Pancreas (tissue), 10 donors: ENCODE data around the gene GRAMD2B. TPM values are rescaled to one million over a fixed set of nuclear protein-coding genes. Genes with fewer than 3 reads are reported as not detected.
"Not testable (repeated sequence)": the region's sequence is repeated elsewhere in the genome, so short reads cannot be mapped to it uniquely, and the experiment has no call there.

Source experiments
- ATAC-seq, 4 donors: fragments of 200-7000 bp; cut with Tn5 transposase; one replicate each; pipeline versions ENCODE4 v1.8.0 to v1.9.1; 2020; ENCODE audit warnings: mild to moderate bottlenecking in 4 of 4, moderate library complexity in 4 of 4
- DNase-seq, 6 donors: peaks; one replicate each; pipeline ENCODE4 v3.0.0-alpha.2; 2020
- FAIRE-seq: peaks from 2 replicates; lab custom pipeline; 2012; peaks lifted over from hg19 to GRCh38; lab: Jason Lieb, UNC
- H3K27ac ChIP-seq, 4 donors: fragments of 200-600 bp; sonication (generic); 1 replicate in 3 of 4; 2 replicates in 1 of 4; pipeline versions ENCODE4 v1.5.0 to v1.8.0; 2020
- H3K27me3 ChIP-seq, 4 donors: fragments of 200-600 bp; one replicate each; pipeline ENCODE4 v1.8.0; 2021
- H3K36me3 ChIP-seq, 3 donors: fragments of 200-600 bp; sonication (generic) in 1 of 3; one replicate each; pipeline versions ENCODE4 v1.5.0 to v1.8.0; 2020 to 2021
- H3K4me1 ChIP-seq, 3 donors: fragments of 200-600 bp; one replicate each; pipeline ENCODE4 v1.8.0; 2021
- H3K4me3 ChIP-seq, 4 donors: fragments of 200-600 bp; sonication (generic) in 2 of 4; one replicate each; pipeline versions ENCODE4 v1.5.0 to v1.8.0; 2020 to 2021
- H3K9me3 ChIP-seq, 4 donors: fragments of 200-600 bp; one replicate each; pipeline ENCODE4 v1.8.0; 2021
- WGBS, 2 donors: extraction: QIAGEN DNeasy Blood & Tissue Kit; methylation state at CpG; one replicate each; pipeline ENCODE4 v1.1.7; 2013; 5-methylcytosine and 5-hydroxymethylcytosine counted together
- intact Hi-C, 3 donors: fragments of 100-400 bp; cut with DNase I; formaldehyde crosslinking; loops; one replicate each; pipeline versions ENCODE4 v1.11.1 to v1.14.2; 2022
- polyA plus RNA-seq, 2 donors: library from polyadenylated mRNA; stranded (reverse); fragments of 200-250 nt; gene quantifications; one replicate each; pipeline ENCODE4 v1.2.3, GENCODE V29; 2013
- total RNA-seq, 6 donors: library from RNA; stranded (reverse); fragmentation: NEBNext Ultra II Directional in 4 of 6; extraction: Animal tissue kit (Norgen Biotek cat#: 25700) in 4 of 6; gene quantifications; one replicate each; pipeline versions ENCODE4 v1.2.1 to v1.2.4, GENCODE V29; 2021 to 2023
- TF ChIP-seq, protein P1 (sequence below), 4 donors: fragments of 200-600 bp; sonication (generic) in 3 of 4; IDR thresholded peaks; one replicate each; pipeline versions ENCODE4 v1.5.0 to v1.8.0; 2021; ENCODE audit warnings: antibody characterized with exemption in 4 of 4
- donor health status: healthy with polysubstance abuse.
- donor health status: DM: no; HTN: no; CAD: no; lungs with moderate emphysema.
- donor health status: DM: no; HTN: no; CAD: no.
- donor health status: control.
- donor health status: control.
- donor health status: Bipolar disorder and iron deficiency.
- donor health status: DM: yes; HTN: yes; CAD: no.
- donor health status: DM: no; HTN: no; CAD: no.
- donor health status: DM: no; HTN: no; CAD: no.
- donor health status: DM: yes; HTN: yes; CAD: no.

GRAMD2B gene
- total and polyA plus RNA-seq, 8 donors: 4.4 to 11.8 (median 6.5) TPM

DNA sequence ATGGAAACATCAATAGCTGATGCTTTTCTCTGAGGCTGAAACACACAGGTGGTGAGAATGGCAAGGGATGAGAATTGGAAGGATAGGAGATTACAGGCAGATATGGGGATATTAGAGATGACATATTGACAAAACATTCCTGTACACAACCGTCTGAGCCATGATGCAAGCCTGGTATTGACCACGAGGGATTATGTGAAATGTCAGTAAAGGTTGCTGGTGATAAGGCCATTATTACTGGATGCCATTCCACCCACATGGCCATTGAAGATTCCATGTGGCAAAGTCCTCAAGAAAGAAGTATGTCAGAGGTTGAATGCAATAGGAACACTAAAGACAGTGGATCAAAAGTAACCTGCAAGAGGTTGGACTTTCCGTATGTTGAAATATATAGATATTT lies 15.7 kb downstream of the GRAMD2B start:
- DNase-seq (no peak), ATAC-seq (no peak), FAIRE-seq (no peak)
- Histone ChIP-seq H3K4me3 (no peak overlapping the region), H3K27me3 (no peaks in the 10 kb centered on the region), H3K27ac (no peak overlapping the region), H3K36me3 (no peaks in the 10 kb centered on the region), H3K4me1 (no peaks in the 10 kb centered on the region), H3K9me3 (no peaks in the 10 kb centered on the region)
- WGBS, 2 donors: 77 to 79% methylated on average over 3 of the region's 3 CpGs
- intact Hi-C loops: no loop called here
- TF ChIP-seq, protein P1, sequence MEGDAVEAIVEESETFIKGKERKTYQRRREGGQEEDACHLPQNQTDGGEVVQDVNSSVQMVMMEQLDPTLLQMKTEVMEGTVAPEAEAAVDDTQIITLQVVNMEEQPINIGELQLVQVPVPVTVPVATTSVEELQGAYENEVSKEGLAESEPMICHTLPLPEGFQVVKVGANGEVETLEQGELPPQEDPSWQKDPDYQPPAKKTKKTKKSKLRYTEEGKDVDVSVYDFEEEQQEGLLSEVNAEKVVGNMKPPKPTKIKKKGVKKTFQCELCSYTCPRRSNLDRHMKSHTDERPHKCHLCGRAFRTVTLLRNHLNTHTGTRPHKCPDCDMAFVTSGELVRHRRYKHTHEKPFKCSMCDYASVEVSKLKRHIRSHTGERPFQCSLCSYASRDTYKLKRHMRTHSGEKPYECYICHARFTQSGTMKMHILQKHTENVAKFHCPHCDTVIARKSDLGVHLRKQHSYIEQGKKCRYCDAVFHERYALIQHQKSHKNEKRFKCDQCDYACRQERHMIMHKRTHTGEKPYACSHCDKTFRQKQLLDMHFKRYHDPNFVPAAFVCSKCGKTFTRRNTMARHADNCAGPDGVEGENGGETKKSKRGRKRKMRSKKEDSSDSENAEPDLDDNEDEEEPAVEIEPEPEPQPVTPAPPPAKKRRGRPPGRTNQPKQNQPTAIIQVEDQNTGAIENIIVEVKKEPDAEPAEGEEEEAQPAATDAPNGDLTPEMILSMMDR (IDR thresholded peaks at IDR 0.05): no peak

DNA sequence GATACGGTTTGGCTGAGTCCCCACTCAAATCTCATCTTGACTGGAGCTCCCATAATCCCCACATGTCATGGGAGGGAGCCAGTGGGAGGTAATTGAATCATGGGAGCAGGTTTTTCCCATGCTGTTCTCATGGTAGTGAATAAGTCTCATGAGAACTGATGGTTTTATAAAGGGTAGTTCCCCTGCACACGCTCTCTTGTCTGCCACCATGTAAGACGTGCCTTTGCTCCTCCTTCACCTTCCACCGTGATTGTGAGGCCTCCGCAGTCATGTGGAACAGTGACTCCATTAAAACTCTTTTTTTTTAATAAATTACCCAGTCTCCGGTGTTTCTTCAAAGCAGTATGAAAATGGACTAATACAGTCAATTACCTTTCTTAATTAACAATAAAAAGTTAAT lies 16.5 kb downstream of the GRAMD2B start:
- H3K27ac ChIP-seq, H3K27me3 ChIP-seq, FAIRE-seq, H3K9me3 ChIP-seq, H3K4me1 ChIP-seq, intact Hi-C loops, H3K36me3 ChIP-seq, ATAC-seq, H3K4me3 ChIP-seq, DNase-seq: not testable (repeated sequence)
- WGBS, 2 donors: 98% methylated on average over 6 of the region's 6 CpGs

DNA sequence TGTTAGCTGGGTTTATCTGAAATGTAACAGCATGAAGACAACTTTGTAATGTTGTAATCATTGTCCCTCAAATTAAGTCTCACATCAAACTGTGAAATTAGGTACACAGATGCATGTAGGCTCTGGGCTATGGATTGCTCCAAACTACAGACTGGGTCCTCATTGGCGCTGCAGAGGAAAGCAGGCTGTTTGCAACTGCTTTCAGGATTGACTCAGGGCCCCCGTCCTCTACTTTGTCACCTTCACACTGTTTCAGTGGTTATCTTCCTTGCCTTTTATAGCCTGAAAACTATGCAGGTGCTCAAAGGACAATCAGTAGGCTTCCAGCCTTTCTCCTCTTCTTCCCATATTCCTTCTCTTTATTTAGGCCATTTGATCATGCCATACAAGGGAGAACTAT lies 18.0 kb downstream of the GRAMD2B start:
- WGBS, 2 donors: 95 to 100% methylated on average over 2 of the region's 2 CpGs
- TF ChIP-seq, protein P1 (IDR thresholded peaks at IDR 0.05): no peak
- intact Hi-C loops: no loop called here
- H3K27ac ChIP-seq: no peak overlapping the region
- no peak for ATAC-seq
- H3K27me3 ChIP-seq: no peaks in the 10 kb centered on the region
- H3K4me3 ChIP-seq: no peak overlapping the region
- FAIRE-seq: no peak
- H3K4me1 ChIP-seq: no peaks in the 10 kb centered on the region
- DNase-seq: no peak
- no peaks in the 10 kb centered on the region for H3K9me3 ChIP-seq
- no peaks in the 10 kb centered on the region for H3K36me3 ChIP-seq

DNA sequence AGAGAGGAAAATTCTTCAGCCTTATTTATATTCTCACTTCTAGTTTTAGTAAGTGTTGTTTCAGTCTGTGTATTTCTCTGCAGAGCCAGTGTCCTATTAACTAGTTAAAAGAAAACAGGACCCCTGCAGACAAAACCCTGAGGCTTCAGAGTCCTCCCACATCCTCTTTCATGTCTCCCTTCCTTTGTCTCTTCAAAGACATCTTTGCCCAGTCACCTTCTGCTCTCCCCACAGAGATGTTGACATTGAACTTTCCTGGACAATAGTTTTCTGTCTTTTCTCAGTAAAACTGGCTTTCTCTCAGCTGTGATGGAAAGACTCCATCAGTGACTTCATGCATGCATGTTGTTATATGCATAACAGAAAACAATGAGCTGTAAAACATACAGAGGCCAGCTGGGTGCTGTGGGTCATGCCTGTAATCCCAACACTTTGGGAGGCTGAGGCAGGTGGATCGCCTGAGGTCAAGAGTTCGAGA lies 20.2 kb downstream of the GRAMD2B start:
- no peak for FAIRE-seq
- H3K27ac ChIP-seq: no peak overlapping the region
- ATAC-seq: no peak
- H3K36me3 ChIP-seq: no peaks in the 10 kb centered on the region
- WGBS, 2 donors: 95 to 99% methylated on average over 2 of the region's 2 CpGs
- H3K4me1 ChIP-seq: no peaks in the 10 kb centered on the region
- H3K9me3 ChIP-seq: no peaks in the 10 kb centered on the region
- no peaks in the 10 kb centered on the region for H3K27me3 ChIP-seq
- no peak overlapping the region for H3K4me3 ChIP-seq
- TF ChIP-seq, protein P1 (IDR thresholded peaks at IDR 0.05): no peak
- no peak for DNase-seq
- intact Hi-C loops: no loop called here

DNA sequence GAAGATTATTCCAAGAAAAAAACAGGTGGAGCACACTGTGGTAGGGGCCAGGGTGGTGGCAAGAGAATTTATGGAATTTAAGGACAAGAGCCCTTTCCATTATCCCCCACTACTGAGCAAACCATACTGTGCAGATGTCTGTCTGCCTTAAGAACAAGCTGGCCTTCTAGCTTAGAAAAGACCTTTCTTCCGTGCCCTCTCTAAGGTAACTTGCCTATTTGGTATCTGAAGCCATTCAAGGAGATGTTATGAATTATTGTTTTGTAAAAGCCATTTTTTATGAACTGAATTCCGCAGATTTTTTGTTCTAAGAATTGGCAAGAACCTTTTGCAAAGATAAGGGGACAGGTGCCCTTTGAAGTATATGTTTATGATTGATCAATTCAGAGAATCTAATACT lies 20.9 kb downstream of the GRAMD2B start:
- Histone ChIP-seq H3K4me3 (no peak overlapping the region), H3K36me3 (no peaks in the 10 kb centered on the region), H3K27me3 (no peaks in the 10 kb centered on the region), H3K4me1 (no peaks in the 10 kb centered on the region), H3K9me3 (no peaks in the 10 kb centered on the region), H3K27ac (no peak overlapping the region)
- FAIRE-seq: no peak
- 90 to 96% methylated on average over 2 of the region's 2 CpGs for WGBS, 2 donors
- intact Hi-C loops: no loop called here
- TF ChIP-seq, protein P1 (IDR thresholded peaks at IDR 0.05): no peak
- no peak for ATAC-seq
- DNase-seq: no peak
